SIG-M5 treated with dmso at 0.1 percent for 504 hours (cell line): ENCODE data around the gene TKFC.

ENCODE experiments used
- DNase-seq: peaks from one replicate; lab custom pipeline; 2025; ENCODE audit not compliant: unreplicated experiment; lab: John Stamatoyannopoulos, UW

TKFC gene

DNA sequence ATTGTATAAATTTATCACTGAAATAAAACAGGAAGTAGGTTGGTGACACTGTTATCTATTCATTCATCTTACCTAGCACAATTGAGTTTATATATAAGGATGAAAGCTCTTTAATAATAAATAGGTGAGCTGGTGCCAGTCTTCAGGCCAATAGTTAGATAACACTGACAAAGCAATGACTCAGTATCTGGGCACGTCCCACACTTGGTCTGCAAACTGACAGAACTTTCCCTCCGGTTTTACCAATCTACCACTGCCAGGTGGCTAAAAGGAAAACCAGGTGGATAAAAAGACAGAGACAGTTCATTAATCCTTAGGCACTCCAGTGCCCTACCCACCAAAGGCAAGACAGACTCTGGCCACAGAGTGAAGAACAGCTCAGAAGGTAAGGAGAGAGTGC, 17.8 kb upstream of the TKFC start:
- no peak for DNase-seq

DNA sequence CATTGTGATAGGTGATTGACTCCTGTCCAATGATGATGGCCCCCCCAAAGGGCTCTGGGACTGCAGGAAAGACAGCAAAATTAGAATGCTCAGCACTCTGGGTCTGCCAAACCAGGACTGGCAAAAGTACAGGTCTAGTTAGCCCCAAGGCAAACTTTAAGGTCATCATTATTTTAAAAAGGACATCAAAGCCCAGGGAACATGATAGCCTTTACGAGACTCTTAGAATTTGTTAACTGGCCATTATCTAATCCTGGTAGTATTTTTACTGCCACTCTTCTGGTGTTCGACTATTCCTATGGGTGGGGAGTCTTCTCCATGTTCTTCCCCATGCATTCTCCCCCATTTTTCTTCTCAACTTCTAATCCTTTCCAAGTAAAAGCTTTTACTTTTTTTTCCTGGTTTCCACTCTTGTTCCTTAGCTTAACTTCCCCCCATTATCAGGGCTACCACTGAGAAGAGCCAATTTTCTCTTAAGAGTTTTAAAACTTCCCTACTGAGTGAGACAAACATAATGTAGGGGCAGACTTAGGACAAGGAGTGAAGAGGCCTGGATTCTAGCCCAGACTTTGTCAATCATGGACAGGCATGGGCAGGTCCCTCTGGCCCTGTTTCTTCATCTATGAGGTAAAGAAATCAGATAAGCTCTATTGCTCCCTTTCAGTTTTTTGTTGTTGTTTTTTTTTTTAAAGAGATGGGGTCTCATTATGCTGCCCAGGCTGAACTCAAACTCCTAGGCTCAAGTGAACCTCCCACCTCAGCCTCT, 7.2 kb upstream of the TKFC start:
- DNase-seq: no peak

DNA sequence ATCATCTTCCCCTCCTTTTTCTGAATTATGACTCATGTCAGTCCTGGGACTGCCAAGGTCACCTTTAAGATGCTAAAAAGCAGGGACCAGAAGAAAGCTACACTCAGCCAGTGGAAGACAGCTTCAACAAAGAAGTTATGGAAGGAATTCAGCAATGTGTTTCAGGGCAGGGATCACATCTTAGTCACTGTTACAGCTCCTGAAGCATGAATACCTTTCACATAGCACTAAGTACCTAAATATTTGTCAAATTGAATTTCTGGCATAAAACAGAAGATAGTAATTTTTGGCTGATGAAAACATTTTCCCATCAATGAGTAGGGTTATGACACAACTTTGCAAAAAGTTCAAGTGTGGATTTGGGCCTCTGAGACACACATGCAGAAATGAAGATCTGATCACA, 5.4 kb upstream of the TKFC start:
- DNase-seq: no peak

DNA sequence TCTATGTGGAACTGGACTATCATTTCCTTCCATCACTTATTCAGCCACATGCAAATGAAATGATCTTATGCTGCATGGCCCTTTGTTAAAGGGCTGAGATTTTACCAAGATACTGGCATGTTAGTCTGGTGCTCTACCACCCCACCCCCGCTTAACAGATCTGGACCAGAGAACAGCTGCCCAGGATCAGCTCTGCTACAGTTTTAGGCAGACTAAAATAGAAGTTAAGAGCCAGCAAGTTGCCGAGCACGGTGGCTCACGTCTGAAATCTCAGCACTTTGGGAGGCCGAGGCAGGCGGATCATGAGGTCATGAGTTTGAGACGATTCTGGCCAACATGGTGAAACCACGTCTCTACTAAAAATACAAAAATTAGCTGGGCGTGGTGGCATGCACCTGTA, 4.7 kb upstream of the TKFC start:
- DNase-seq: no peak

DNA sequence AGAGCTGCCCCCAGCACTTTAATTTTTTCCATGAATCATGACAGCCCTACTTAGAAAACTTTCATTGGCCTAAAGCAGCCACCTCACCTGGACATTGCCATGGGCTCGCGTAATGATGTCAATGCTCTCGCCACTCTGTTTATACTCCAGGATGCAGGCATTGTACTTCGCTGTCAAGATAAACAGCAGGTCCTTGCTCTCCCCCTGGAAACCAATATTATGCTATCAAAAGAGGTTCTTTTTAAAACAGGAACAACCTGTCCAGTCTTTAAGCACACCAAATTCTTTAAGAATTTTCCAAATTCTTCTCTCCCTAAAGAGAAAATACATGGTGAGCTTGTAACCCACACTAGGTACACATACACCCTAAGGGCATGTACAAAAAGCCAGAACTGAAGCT, 3.2 kb upstream of the TKFC start:
- DNase-seq: no peak

DNA sequence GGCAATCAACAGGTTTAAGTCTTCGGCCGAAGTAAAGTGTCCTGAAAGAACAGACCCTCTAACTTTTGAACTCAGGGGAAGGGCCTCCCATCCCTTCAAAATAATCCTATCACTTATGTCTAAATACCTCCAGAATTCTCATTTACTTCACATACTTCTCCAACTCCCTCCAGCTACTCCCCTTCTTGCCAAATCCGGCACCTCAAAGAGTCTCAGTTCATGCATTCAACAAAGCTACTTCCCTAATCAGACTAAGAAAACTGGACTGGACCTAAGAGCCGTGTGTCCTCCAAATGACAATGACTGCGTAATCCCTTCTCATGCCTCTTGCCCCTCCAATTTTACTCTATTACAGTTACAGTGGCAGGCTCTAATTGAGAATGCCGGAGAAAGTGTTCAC, 1.4 kb upstream of the TKFC start:
- DNase-seq: peak; percentile 80

DNA sequence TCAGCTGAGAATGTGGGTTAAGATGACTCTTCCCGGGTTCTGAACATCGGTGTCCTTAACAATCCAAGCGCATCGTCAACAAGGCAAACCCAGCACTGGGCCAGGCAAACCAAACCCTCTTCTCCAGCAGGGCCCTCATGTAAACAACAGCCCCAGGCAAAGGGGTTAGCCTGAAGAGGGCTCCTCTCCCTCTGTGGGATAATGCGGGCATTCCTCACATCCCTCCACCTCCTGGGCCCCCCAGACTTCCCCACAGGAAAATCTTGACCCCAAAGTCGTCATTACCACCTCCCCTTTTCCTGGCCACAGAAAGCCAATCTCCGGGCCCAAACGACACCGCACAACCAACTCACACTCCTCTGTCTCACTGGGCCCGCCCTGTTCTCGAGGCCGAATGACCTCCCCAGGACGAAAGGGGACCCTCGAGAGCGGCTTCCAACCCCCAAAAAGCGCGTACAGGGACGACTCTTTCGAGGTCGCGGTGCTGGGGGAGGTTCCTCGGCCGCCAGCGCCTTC, 689 bp upstream of the TKFC start:
- DNase-seq: peak; percentile 11

DNA sequence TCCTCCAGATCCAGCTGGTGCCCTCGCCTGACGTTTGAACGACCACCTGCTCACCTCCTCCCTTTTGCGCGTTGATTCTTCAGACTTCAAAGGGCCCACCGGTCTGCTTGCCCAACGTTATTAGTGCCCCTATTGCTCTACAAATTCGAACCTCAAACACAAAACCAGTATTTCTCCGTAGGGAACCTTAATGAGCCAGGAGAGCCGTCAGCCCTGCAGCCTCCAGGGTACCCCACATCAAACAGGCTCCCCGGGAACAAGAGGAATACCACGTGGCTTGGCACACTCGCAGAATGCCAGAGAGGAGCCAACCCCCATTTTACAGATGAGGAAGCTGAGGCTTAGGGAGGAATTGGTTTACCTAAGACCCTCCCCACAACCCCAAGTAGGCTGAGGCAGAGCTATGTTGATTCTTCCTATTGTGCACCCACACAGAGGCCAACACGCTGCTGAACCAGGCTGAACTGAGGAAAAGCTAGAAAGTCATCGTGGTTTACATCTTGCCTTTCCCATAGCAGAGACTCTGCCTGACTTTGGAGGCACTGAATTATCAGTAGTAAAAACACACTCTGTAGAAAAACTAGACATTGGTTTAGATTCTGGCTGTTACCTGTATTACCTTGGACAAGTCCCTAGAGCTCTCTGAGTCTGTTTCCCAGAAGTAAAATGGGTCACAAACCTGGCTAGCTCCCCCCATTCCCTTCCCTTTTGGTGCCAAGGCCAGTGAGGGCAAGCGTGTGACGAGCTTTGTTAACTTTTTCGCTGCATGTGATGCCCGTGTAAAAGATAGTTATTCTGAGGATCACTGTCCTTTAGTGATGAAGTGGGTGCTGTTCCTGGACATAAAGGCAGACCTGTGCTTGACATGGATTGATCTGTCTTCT, 764 bp downstream of the TKFC start:
- peak; percentile 30 for DNase-seq

DNA sequence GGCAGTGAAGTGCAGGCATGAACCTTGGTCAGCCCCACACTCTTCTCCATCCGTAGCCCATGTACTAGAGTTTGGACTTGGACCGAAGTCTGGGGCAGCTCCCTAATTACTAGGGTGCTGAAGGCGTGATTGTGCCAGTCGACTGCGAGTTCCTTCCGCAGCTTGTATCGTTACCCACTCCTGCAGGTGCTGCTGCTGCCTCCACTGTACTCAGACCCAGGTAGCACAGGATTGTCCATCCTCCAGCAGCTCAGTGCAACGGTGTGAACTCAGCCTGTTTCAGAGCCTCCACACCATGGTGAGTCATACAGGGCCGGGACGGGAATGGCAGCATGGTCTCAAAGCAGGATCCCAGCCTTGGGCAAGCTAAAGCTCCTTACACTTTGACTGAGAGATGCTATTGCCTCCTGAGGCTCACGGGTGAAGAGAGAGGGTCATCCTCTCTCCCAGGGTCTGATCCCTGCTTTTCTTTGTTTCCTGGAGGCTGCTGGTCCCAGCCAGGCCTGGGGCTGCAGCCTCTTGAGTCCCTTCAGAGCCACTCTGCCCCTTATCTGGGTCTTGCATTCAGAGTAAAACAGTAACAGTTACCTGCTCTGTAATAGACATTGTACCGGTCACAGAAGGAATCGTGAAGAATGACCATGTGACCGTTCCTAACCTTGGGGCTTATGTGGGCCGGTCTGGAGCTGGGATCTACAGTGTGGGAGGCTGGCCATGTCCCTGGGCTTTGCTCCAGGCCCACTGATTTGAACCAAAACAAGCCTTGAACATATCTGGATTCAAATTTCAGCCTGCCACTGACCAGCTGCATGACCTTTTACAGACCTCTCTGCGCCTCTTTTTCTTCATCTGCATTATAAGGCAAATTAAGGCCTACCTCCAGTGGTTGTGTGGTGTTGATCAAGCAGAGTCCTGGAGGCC, 1.7 kb downstream of the TKFC start:
- DNase-seq: no peak

DNA sequence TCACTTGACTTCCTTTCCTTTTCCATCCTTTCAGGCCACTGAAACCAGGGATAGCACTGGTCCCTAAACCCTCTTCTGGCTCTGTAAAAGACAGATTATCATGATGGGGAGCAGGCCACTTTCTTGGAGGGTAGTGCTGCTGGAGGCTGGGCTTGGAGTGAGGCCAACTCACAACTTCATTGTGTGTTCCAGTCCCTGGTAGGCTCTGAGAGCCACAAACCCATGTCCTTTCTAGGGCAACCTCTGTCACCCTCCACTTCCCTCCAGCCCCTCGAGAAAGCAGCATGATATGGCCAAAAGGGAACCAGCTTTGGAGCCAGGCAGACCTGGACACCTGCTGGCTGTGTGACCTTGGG, 2.3 kb downstream of the TKFC start:
- DNase-seq: no peak

DNA sequence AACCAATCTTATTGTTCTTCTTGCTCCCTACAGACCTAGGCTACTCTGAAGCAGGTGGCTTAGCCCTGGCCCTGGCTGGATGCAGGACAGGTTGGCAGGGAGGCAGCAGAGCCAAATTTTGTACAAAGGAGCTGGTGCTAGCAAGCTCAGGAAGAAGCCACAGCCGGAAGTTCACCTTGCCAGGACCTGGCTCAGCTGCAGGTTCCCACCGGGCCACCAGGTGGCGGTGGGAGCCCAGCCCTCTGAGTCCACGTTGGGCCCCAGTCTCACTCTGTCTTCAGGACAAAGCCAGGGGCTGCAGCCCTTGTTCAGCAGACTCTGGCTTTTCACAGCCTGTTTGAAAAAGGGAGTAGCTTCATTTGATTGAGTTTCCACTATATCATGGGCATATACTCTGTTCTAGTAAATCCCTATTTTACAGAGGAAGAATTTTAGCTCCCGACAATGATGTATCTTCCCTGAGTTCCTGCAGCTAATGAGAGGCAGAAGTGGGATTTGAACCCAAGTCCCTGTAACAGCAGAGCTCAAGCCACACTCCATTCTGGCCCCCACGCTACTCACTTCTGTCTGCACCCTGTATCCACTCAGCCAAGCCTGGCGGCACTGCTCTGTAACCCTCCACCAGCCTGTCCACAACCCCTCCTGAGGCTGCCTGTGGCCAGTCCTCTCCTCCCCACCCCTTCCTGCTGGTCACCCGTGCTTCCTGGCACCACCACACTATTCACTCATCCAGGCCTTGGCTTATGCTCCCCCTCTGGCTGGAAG, 3.3 kb downstream of the TKFC start:
- peak; percentile 60 for DNase-seq

DNA sequence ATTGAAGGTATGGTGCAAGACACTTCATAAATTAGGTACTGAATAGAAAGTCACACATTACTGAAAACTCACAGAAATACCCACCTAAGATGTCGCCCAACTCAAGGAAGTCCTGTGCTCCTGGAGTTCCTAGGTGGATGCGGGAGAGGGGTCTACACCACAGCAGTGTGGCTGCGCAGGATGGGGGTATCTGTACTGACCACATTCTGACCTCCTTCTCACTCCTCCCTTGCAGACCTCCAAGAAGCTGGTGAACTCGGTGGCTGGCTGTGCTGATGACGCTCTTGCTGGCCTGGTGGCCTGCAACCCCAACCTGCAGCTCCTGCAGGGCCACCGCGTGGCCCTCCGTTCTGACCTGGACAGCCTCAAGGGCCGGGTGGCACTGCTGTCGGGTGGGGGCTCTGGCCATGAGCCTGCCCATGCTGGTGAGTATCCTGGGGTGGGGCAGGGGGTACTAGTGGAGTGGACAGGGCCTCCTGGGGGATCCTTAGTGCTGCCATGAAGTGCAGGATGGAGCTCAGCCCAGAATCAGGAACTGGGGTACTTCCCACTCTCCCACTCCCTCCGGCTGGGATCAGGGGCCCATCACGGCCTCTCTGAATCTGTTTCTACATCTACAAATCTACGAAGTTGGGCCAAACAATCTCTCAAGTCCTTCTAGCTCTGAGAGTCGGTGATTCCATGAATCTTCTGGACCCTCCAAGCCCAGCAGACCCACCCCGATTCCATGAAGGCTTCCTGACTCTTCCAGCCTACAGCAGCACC, 4.9 kb downstream of the TKFC start:
- DNase-seq: no peak

DNA sequence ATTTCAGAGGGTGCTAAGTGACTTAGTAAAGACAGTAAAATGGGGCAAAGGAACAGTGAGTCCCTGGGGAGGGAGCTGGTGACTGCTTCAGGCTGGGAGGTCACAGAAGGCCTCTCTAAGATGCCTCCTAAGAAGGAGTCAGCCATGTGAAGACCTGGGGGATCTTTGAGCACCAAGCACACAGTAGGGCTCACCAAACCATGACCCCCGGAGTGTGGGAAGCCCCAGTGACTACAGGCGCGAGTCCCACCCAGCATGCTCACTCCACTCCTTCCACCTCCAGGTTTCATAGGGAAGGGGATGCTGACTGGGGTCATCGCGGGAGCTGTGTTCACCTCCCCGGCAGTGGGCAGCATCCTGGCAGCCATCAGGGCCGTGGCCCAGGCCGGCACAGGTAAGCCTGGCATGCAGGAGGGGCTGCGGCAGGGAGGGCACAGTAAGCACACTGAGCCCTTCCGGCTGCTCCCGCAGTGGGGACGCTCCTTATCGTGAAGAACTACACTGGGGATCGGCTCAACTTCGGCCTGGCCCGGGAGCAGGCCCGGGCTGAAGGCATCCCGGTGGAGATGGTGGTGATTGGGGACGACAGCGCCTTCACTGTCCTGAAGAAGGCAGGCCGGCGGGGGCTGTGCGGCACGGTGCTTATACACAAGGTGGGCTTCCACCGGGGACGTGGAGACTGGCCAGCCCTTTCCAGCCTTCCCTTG, 5.9 kb downstream of the TKFC start:
- DNase-seq: no peak

DNA sequence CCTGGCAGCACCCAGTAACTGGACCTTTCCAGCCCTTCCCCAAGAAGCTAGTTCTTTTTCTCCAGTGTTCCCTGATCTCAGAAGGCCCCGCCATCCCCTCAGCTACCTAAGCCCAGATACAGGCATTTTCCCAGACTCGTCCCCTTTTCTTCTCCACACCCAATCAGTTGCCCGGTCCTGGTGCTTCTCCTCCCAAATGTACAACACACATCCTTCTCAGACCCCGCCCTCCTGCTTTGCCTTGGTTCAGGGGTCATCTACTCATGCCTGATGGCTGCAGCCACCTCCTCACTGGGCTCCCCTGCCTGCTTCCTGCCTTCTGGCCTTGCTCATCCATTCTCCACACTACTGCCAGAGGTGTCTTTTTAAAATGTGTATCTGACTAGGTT, 6.5 kb downstream of the TKFC start:
- DNase-seq: no peak

DNA sequence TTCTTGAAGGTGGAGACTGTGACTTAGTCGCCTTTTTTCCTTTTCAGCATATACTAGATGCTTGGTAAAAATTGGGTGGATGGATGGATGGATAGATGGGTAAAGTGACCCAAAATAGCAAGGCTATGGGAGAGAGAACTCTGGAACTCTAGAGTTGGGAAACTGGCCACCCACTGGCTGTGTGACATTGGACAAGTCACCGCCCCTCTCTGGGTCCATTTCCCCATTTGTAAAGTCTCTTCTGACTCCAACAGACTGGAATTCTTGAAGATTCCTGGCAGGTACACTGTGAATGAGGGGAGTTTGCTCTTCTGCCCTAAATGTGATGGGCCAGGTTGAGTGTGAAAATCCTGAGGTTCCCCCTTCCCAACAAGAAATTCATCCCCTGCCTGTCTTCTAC, 8.0 kb downstream of the TKFC start:
- DNase-seq: no peak

DNA sequence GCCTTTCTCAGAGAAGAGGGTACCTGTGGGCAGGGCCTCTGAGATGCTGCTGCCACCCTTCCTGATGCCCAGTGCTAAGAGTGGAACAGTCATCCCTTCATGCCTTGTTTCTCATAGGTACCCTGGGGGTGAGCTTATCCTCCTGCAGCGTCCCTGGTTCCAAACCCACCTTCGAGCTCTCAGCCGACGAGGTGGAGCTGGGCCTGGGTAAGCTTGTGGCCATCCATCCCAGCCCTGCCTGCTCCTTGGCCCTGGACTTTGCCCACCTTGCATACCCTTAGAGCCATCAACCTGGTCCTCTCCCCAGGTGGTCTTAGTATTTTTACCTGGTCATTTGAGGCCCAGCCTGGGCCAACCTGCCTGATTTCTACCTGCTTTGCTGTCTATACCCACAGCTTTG, 8.7 kb downstream of the TKFC start:
- no peak for DNase-seq

DNA sequence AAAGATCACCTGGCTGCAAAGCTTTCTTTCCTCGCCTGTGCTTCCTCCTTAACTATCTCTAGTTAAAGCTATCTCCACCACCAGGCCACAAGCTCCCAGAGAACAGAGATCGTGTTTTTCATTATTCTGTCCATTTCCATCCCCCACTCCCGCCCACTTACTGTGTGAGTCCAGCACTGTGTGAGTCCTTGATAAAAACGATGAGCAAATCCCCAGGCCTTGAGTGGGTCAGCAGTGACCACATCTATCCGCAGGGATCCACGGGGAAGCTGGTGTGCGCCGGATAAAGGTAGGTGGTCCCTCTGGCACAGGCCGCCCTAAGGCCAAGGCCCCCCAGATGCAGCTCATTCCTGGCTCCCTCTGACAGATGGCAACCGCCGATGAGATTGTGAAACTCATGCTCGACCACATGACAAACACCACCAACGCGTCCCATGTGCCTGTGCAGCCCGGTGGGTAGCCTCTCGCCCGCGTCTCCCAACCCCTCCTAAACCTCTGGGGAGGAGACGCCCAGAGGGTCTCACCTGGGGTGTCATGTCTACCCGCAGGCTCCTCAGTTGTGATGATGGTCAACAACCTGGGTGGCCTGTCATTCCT, 9.3 kb downstream of the TKFC start:
- DNase-seq: no peak

DNA sequence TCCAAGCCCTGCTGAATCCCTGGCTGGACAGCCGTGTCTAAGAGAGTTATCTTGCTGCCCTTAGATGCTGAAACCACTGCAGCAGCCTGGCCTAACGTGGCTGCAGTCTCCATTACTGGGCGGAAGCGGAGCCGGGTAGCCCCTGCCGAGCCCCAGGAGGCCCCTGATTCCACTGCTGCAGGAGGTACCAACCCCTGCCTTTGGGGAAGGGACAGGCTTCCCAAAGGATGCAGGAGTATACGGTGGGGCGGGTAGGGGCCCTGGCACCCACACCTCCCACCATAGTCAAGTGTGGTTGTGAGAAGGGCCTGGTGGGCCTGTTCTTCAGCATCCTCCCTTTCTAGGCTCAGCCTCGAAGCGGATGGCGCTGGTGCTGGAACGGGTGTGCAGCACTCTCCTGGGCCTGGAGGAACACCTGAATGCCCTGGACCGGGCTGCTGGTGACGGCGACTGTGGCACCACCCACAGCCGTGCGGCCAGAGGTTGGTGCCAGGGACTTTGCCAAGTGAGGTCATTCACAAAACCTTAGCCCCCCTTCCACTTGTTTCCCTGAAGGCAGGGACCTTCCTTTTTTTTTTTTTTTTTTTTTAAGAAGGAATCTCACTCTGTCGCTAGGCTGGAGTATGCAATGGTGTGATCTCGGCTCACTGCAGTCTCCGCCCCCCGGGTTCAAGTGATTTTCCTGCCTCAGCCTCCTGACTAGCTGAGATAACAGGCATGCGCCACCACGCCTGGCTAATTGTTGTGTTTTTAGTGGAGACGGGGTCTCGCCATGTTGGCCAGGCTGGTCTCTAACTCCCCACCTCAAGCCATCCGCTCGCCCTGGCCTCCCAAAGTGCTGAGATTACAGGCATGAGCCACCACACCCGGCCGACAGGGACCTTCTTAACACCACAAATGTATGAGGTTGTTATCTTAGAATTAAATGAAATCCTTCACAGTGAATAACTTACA, 11.0 kb downstream of the TKFC start:
- DNase-seq: no peak
